OCI-LY3 (cell line): ENCODE data around the gene ELAVL3.

Source experiments
- H2AFZ ChIP-seq: fragments of 200-600, 300-600 bp; shearing (Covaris generic); 2 replicates; pipeline ENCODE4 v1.6.0; 2014; ENCODE audit warnings: antibody characterized with exemption, low read depth, low read length
- H3K27ac ChIP-seq: fragments of 200-600, 300-600 bp; sonication (generic); 2 replicates; pipeline ENCODE4 v1.5.1; 2014; ENCODE audit warnings: mild to moderate bottlenecking, low read length, moderate library complexity, mixed read lengths
- H3K27me3 ChIP-seq: fragments of 200-600, 300-600 bp; sonication (generic); 2 replicates; pipeline ENCODE4 v1.6.1; 2014; ENCODE audit warnings: low read depth, low read length, mixed read lengths
- H3K36me3 ChIP-seq: fragments of 200-600, 300-600 bp; sonication (generic); replicated peaks from 2 replicates; pipeline ENCODE3; 2014; ENCODE audit warnings: low read depth, low read length, mixed read lengths
- H3K4me1 ChIP-seq: fragments of 300-600, 200-600 bp; sonication (generic); 2 replicates; pipeline ENCODE4 v1.6.1; 2014; ENCODE audit warnings: low read length, mixed read lengths
- H3K4me2 ChIP-seq: fragments of 200-600, 300-600 bp; sonication (generic); 2 replicates; pipeline ENCODE4 v1.6.1; 2014; ENCODE audit warnings: low read length, mixed read lengths
- H3K4me3 ChIP-seq: fragments of 300-600, 200-600 bp; sonication (generic); 2 replicates; pipeline ENCODE4 v1.5.1; 2014; ENCODE audit warnings: antibody characterized with exemption, mild to moderate bottlenecking, low read length, moderate library complexity
- H3K79me2 ChIP-seq: fragments of 300-600, 200-600 bp; shearing (Covaris generic); 2 replicates; pipeline ENCODE4 v1.6.1; 2014; ENCODE audit warnings: mild to moderate bottlenecking, low read length, mixed read lengths
- H3K9ac ChIP-seq: fragments of 300-600, 200-600 bp; shearing (Covaris generic); 2 replicates; pipeline ENCODE4 v1.6.0; 2014; ENCODE audit warnings: mild to moderate bottlenecking, low read length, moderate library complexity
- H3K9me3 ChIP-seq: fragments of 200-600, 300-600 bp; shearing (Covaris generic); 2 replicates; pipeline ENCODE4 v1.6.1; 2014; ENCODE audit warnings: low read length, mixed read lengths; ENCODE audit not compliant: insufficient read depth
- H4K20me1 ChIP-seq: fragments of 200-600, 300-600 bp; sonication (generic); 2 replicates; pipeline ENCODE4 v1.6.1; 2016; ENCODE audit warnings: low read length, mixed read lengths; ENCODE audit not compliant: insufficient read depth
- CTCF ChIP-seq: fragments of 200-600, 300-600 bp; sonication (generic); IDR thresholded peaks from 2 replicates; pipeline ENCODE4 v1.5.1; 2014; ENCODE audit warnings: antibody characterized with exemption, low read length, low read depth
- EZH2phosphoT487 ChIP-seq: fragments of 200-600 bp; shearing (Covaris generic); IDR thresholded peaks from 2 replicates; pipeline ENCODE4 v1.6.1; 2018; ENCODE audit warnings: antibody characterized with exemption, mixed run types, low read depth

ELAVL3 gene

GRCh38 chr19:11426656-11427055 is 54.2 kb downstream of the ELAVL3 start:
- no peak for TF ChIP-seq EZH2phosphoT487
- no peak for TF ChIP-seq CTCF
- H3K27ac ChIP-seq, result no peak overlapping the region
- no peaks in the 10 kb centered on the region for H3K36me3 ChIP-seq
- no peak overlapping the region for H3K4me3 ChIP-seq
- no peak overlapping the region for H2AFZ ChIP-seq
- no peaks in the 10 kb centered on the region for H4K20me1 ChIP-seq
- H3K9me3 ChIP-seq, result no peaks in the 10 kb centered on the region
- no peak overlapping the region for H3K9ac ChIP-seq
- no peak overlapping the region for H3K4me2 ChIP-seq
- H3K79me2 ChIP-seq, result no peaks in the 10 kb centered on the region
- H3K27me3 ChIP-seq, result 0 out of 2 replicates have a peak, but pooled peaks cover 6% of the 10 kb centered on the region
- H3K4me1 ChIP-seq, result peaks cover 8% of the 10 kb centered on the region

GRCh38 chr19:11425719-11426457 is 55.0 kb downstream of the ELAVL3 start:
- Histone ChIP-seq H3K9ac (no peak overlapping the region), H4K20me1 (no peaks in the 10 kb centered on the region), H3K27ac (no peak overlapping the region), H3K4me3 (no peak overlapping the region), H3K36me3 (no peaks in the 10 kb centered on the region), H3K9me3 (no peaks in the 10 kb centered on the region), H3K4me2 (no peak overlapping the region), H3K27me3 (0 out of 2 replicates have a peak, but pooled peaks cover 6% of the 10 kb centered on the region), H2AFZ (no peak overlapping the region), H3K79me2 (no peaks in the 10 kb centered on the region), H3K4me1 (peaks cover 9% of the 10 kb centered on the region)
- TF ChIP-seq CTCF, result no peak
- no peak for TF ChIP-seq EZH2phosphoT487

GRCh38 chr19:11423791-11424181 is 57.1 kb downstream of the ELAVL3 start:
- TF ChIP-seq CTCF, result no peak
- TF ChIP-seq EZH2phosphoT487, result no peak
- no peak overlapping the region for H3K9ac ChIP-seq
- no peak overlapping the region for H3K27ac ChIP-seq
- H3K36me3 ChIP-seq, result no peaks in the 10 kb centered on the region
- H3K9me3 ChIP-seq, result no peaks in the 10 kb centered on the region
- H3K4me3 ChIP-seq, result no peak overlapping the region
- no peaks in the 10 kb centered on the region for H4K20me1 ChIP-seq
- H3K79me2 ChIP-seq, result no peaks in the 10 kb centered on the region
- H2AFZ ChIP-seq, result no peak overlapping the region
- H3K27me3 ChIP-seq, result 0 out of 2 replicates have a peak, but pooled peaks cover 6% of the 10 kb centered on the region
- H3K4me1 ChIP-seq, result peaks cover 9% of the 10 kb centered on the region
- no peak overlapping the region for H3K4me2 ChIP-seq

GRCh38 chr19:11423164-11423790 is 57.6 kb downstream of the ELAVL3 start:
- Histone ChIP-seq H3K9me3 (no peaks in the 10 kb centered on the region), H3K9ac (no peak overlapping the region), H2AFZ (no peak overlapping the region), H3K36me3 (no peaks in the 10 kb centered on the region), H3K79me2 (no peaks in the 10 kb centered on the region), H3K4me1 (peaks cover 9% of the 10 kb centered on the region), H3K4me3 (no peak overlapping the region), H3K27me3 (0 out of 2 replicates have a peak, but pooled peaks cover 6% of the 10 kb centered on the region), H4K20me1 (no peaks in the 10 kb centered on the region), H3K27ac (no peak overlapping the region), H3K4me2 (no peak overlapping the region)
- TF ChIP-seq EZH2phosphoT487, result no peak
- no peak for TF ChIP-seq CTCF
